Neural cell (in vitro differentiated cells): ENCODE measurements around the gene LCN9.

Experiments
- EZH2 ChIP-seq: fragments of 200-600, 300-800 bp; shearing (Covaris generic), sonication (generic); IDR thresholded peaks from 2 replicates; pipeline ENCODE4 v1.6.1; 2014; ENCODE audit warnings: antibody characterized with exemption, low read length, borderline replicate concordance, mild to moderate bottlenecking; ENCODE audit not compliant: insufficient read depth, poor library complexity, severe bottlenecking
- MXI1 ChIP-seq: fragments of 450-650 bp; conservative IDR thresholded peaks from 2 replicates; pipeline ENCODE4 v1.6.1; 2014; ENCODE audit warnings: antibody characterized with exemption, mild to moderate bottlenecking; ENCODE audit not compliant: poor library complexity, severe bottlenecking
- POLR2AphosphoS5 ChIP-seq: IDR thresholded peaks from 2 replicates; pipeline ENCODE4 v1.6.1; 2012
- TAF1 ChIP-seq: IDR thresholded peaks from 2 replicates; pipeline ENCODE4 v1.6.1; 2012; ENCODE audit warnings: low read depth
- TF ChIP-seq, protein P1 (sequence below): fragments of 450-650 bp; IDR thresholded peaks from 2 replicates; pipeline ENCODE4 v1.5.1; 2014; ENCODE audit warnings: antibody characterized with exemption, mild to moderate bottlenecking, moderate library complexity; ENCODE audit not compliant: poor library complexity, severe bottlenecking

DNA sequence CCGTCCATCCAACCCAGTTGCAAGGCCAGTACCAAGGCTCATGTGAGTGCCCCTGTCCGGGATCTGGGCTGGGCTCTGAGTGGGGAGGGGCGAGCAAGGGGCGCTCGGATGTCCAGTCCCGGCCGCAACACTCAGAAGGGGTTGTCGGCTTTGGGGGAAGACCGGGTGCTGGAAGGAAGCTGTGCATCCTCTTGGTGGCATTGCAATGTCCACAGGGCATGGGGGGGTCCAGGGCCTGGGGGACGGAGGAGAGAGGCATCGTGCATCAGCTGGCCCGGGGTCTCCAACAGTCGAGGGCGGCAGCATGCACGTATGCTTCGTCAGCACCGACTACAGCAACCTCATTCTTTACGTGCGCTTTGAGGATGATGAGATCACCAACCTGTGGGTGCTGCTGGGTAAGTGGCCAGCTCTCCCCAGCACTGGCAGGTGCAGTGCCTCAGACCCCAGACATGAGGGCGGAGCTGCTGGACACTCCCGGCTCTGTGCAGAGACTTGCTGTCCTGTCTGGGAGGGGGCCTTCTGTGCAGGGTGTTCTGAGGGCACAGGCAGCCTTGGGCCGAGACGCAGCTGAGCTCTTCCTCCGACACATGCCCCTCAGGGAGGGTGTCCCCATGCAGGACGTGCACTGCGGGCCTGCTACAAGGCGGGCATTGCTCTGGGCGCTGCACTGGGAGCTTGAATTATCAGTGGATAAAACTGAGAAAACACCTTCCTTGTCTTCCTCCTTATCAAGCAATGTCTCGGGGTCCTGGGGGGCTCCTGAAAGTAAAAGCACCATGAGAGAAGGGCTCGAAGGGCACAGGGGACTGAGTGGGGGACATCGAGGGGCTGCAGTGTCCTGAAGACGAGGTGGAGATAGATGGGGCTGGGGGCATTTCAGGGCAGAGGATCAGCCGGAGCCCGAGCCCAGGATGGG, 46.2 kb upstream of the LCN9 start:
- TF ChIP-seq, protein P1, sequence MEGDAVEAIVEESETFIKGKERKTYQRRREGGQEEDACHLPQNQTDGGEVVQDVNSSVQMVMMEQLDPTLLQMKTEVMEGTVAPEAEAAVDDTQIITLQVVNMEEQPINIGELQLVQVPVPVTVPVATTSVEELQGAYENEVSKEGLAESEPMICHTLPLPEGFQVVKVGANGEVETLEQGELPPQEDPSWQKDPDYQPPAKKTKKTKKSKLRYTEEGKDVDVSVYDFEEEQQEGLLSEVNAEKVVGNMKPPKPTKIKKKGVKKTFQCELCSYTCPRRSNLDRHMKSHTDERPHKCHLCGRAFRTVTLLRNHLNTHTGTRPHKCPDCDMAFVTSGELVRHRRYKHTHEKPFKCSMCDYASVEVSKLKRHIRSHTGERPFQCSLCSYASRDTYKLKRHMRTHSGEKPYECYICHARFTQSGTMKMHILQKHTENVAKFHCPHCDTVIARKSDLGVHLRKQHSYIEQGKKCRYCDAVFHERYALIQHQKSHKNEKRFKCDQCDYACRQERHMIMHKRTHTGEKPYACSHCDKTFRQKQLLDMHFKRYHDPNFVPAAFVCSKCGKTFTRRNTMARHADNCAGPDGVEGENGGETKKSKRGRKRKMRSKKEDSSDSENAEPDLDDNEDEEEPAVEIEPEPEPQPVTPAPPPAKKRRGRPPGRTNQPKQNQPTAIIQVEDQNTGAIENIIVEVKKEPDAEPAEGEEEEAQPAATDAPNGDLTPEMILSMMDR = no peak
- no peak for TF ChIP-seq POLR2AphosphoS5
- no peak for TF ChIP-seq TAF1
- no peak for TF ChIP-seq MXI1
- TF ChIP-seq EZH2 = no peak
